ENCODE data around the gene MPPED2. TPM values are rescaled to one million over a fixed set of nuclear protein-coding genes. Genes with fewer than 3 reads are reported as not detected.

The MPPED2 gene
- total RNA-seq, 1 donor from 2014 or later = not detected

DNA sequence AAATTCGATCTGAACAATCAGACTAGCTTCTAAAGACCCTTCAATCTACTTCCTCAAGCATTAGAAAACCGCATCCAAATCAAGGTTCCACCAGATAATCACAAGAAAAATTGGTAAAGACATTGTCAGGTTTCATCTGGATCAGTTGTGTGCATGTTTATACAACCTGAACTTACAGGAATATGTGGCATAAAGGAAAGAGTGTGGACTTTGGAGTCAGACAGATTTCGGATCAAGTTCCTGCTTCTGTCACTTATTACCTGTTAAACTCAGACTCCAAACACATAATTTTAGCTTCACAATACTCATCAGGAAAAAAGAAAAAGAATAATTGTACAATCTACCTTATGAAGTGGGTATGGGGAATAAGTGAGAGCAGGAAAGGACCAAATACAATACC, 80.5 kb downstream of the MPPED2 start:
- H3K4me3 ChIP-seq (ENCODE audit: low read depth, low read length) = no peak overlapping the region

DNA sequence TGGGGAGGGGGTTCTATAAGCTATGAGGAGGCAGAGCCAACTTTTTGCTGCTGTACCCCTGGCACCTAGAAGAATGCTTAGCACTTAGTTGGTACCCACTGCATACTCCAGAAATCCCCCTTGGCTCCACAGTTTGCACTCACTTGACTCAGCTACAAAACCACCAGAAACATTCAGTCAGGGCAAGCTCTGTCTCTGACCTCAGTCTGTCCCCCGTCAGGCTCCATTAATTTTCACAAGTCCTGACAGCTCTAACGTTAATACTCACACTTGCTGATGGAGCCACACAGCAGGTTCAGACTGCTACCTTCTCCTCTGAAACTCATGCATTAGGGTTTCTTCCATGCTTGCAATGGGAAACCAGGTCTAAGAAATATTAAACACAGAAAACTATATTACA, 81.7 kb downstream of the MPPED2 start:
- Histone ChIP-seq H3K36me3 (ENCODE audit: control insufficient read depth, insufficient read depth, low read length) (no peaks in the 10 kb centered on the region), H3K27me3 (ENCODE audit: control insufficient read depth, insufficient read depth, low read length) (no peaks in the 10 kb centered on the region), H3K4me3 (ENCODE audit: low read depth, low read length) (no peak overlapping the region)
- TF ChIP-seq, protein P1, sequence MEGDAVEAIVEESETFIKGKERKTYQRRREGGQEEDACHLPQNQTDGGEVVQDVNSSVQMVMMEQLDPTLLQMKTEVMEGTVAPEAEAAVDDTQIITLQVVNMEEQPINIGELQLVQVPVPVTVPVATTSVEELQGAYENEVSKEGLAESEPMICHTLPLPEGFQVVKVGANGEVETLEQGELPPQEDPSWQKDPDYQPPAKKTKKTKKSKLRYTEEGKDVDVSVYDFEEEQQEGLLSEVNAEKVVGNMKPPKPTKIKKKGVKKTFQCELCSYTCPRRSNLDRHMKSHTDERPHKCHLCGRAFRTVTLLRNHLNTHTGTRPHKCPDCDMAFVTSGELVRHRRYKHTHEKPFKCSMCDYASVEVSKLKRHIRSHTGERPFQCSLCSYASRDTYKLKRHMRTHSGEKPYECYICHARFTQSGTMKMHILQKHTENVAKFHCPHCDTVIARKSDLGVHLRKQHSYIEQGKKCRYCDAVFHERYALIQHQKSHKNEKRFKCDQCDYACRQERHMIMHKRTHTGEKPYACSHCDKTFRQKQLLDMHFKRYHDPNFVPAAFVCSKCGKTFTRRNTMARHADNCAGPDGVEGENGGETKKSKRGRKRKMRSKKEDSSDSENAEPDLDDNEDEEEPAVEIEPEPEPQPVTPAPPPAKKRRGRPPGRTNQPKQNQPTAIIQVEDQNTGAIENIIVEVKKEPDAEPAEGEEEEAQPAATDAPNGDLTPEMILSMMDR (IDR thresholded peaks at IDR 0.05; ENCODE audit: insufficient read depth, low read length, severe bottlenecking) = no peak
- FAIRE-seq = peak; percentile 13
- peak; percentile 48 for DNase-seq (ENCODE audit: low read depth)

More for the DNA sequence above, 80.5 kb downstream of the MPPED2 start:
- H3K36me3 ChIP-seq (ENCODE audit: control insufficient read depth, insufficient read depth, low read length) = no peaks in the 10 kb centered on the region
- DNase-seq (ENCODE audit: low read depth) (no peak), FAIRE-seq (no peak)
- H3K27me3 ChIP-seq (ENCODE audit: control insufficient read depth, insufficient read depth, low read length) = no peaks in the 10 kb centered on the region
- TF ChIP-seq, protein P1 (IDR thresholded peaks at IDR 0.05; ENCODE audit: insufficient read depth, low read length, severe bottlenecking) = no peak

DNA sequence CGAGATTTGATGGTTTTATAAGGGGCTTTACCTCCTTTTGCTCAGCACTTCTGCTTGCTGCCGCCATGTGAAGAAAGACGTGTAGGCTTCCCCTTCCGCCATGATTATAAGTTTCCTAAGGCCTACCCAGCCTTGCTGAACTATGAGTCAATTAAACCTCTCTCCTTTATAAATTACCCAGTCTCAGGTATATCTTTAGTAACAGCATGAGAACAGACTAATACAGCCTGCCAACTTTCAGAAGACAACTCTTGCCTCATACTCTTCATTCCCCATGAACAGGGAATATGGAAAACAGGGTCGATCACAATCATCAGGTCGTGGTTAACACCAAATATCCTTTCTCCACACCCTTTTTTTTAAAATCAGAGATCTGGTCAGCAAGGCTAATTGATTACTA, 83.0 kb downstream of the MPPED2 start:
- TF ChIP-seq, protein P1 (IDR thresholded peaks at IDR 0.05; ENCODE audit: insufficient read depth, low read length, severe bottlenecking) = no peak
- H3K27me3 ChIP-seq (ENCODE audit: control insufficient read depth, insufficient read depth, low read length) = no peaks in the 10 kb centered on the region
- DNase-seq (ENCODE audit: low read depth) (no peak), FAIRE-seq (no peak)
- no peaks in the 10 kb centered on the region for H3K36me3 ChIP-seq (ENCODE audit: control insufficient read depth, insufficient read depth, low read length)
- H3K4me3 ChIP-seq (ENCODE audit: low read depth, low read length) = no peak overlapping the region

DNA sequence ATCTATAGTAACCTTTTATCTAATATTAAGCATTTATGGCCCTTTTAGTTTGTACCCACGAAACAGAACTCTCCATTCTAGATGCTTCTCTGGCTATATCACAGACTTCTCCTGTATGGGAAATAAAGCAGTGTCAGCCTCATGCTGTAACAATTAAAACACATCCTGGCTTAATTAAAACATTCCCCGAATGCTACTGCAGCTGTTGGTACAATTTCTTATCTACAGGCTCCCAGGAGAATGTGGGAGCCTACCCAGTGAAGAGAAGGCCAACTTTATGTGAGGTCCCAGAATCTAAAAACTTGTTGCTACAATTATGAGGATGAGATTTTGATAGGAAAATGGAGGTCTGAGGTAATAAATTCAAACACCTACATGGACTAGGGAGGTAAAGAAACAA, 83.8 kb downstream of the MPPED2 start:
- TF ChIP-seq, protein P1 (IDR thresholded peaks at IDR 0.05; ENCODE audit: insufficient read depth, low read length, severe bottlenecking) = no peak
- DNase-seq (ENCODE audit: low read depth) = no peak
- no peaks in the 10 kb centered on the region for H3K27me3 ChIP-seq (ENCODE audit: control insufficient read depth, insufficient read depth, low read length)
- H3K36me3 ChIP-seq (ENCODE audit: control insufficient read depth, insufficient read depth, low read length) = no peaks in the 10 kb centered on the region
- no peak for FAIRE-seq
- H3K4me3 ChIP-seq (ENCODE audit: low read depth, low read length) = no peak overlapping the region

DNA sequence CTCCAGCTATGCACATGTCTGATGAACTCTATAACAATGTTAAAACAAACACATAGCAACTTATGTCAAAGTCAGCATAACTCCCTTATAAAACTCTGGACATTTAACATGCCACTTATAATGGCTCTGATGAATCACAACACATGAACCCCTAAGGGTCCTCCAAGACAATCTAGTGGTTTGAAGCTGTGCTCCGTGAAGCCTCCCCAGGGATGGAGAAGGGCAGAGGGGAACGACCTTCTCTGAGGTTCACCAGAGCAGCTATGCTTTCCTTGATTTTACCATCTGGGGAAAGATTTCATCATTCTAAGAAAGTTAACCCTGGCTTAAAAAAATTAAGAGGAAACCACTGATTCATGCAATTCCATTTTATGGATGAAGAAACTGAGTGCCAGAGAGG, 84.4 kb downstream of the MPPED2 start:
- DNase-seq (ENCODE audit: low read depth) (no peak), FAIRE-seq (no peak)
- Histone ChIP-seq H3K4me3 (ENCODE audit: low read depth, low read length) (no peak overlapping the region), H3K27me3 (ENCODE audit: control insufficient read depth, insufficient read depth, low read length) (no peaks in the 10 kb centered on the region), H3K36me3 (ENCODE audit: control insufficient read depth, insufficient read depth, low read length) (no peaks in the 10 kb centered on the region)
- TF ChIP-seq, protein P1 (IDR thresholded peaks at IDR 0.05; ENCODE audit: insufficient read depth, low read length, severe bottlenecking) = no peak

DNA sequence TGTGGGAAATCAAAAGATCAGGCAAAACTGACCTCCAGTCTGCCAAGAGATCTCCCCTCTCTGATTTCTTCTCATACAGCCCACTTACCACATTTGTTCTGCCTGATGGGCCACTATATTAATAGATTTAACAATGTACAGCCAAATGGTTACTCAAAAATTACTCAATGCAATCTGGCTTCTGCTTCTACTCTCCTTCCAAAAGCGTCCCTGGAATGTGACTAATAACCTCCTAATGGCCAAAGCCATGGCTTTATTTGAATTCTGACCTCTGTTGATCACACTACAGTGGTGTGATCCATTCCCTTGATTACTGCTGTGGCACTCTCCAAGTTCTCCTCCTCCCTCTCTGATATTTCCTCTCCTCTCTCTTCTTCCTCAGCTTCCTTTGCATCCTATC, 86.2 kb downstream of the MPPED2 start:
- no peak for FAIRE-seq
- no peaks in the 10 kb centered on the region for H3K36me3 ChIP-seq (ENCODE audit: control insufficient read depth, insufficient read depth, low read length)
- H3K27me3 ChIP-seq (ENCODE audit: control insufficient read depth, insufficient read depth, low read length) = no peaks in the 10 kb centered on the region
- DNase-seq (ENCODE audit: low read depth) = no peak
- TF ChIP-seq, protein P1 (IDR thresholded peaks at IDR 0.05; ENCODE audit: insufficient read depth, low read length, severe bottlenecking) = no peak
- H3K4me3 ChIP-seq (ENCODE audit: low read depth, low read length) = no peak overlapping the region

Data from bronchial epithelial cell (primary cell).